HL-60 (cell line): ENCODE results near the gene MRPL58.

Source experiments
- CTCF ChIP-seq: IDR thresholded peaks from one replicate; pipeline ENCODE4 v1.5.1; 2011; ENCODE audit warnings: low read length, control low read depth, inconsistent platforms; ENCODE audit not compliant: insufficient read depth
- GABPA ChIP-seq: IDR thresholded peaks from 2 replicates; pipeline ENCODE4 v1.6.1; 2012; ENCODE audit warnings: low read depth
- POLR2AphosphoS5 ChIP-seq: IDR thresholded peaks from 2 replicates; pipeline ENCODE4 v1.6.1; 2012; ENCODE audit warnings: low read depth
- REST ChIP-seq: IDR thresholded peaks from 2 replicates; pipeline ENCODE4 v1.6.1; 2012; ENCODE audit warnings: low read depth; ENCODE audit not compliant: insufficient replicate concordance
- SPI1 ChIP-seq: IDR thresholded peaks from 2 replicates; pipeline ENCODE4 v1.6.1; 2012; ENCODE audit warnings: low read depth, mild to moderate bottlenecking, borderline replicate concordance

- TF ChIP-seq POLR2AphosphoS5 (no peak), GABPA (no peak), CTCF (no peak), REST (no peak), SPI1 (no peak)
Observed at GRCh38 chr17:75061055-75061438, 48.6 kb downstream of the MRPL58 start.
